ENCODE measurements around the gene PSMB3. TPM values are rescaled to one million over a fixed set of nuclear protein-coding genes. Genes with fewer than 3 reads are reported as not detected.

The PSMB3 gene
- polyA plus RNA-seq, 1 donor (not counting 4 experiments of a cell fraction or from before 2014, with no cell fraction given): 294 TPM

DNA sequence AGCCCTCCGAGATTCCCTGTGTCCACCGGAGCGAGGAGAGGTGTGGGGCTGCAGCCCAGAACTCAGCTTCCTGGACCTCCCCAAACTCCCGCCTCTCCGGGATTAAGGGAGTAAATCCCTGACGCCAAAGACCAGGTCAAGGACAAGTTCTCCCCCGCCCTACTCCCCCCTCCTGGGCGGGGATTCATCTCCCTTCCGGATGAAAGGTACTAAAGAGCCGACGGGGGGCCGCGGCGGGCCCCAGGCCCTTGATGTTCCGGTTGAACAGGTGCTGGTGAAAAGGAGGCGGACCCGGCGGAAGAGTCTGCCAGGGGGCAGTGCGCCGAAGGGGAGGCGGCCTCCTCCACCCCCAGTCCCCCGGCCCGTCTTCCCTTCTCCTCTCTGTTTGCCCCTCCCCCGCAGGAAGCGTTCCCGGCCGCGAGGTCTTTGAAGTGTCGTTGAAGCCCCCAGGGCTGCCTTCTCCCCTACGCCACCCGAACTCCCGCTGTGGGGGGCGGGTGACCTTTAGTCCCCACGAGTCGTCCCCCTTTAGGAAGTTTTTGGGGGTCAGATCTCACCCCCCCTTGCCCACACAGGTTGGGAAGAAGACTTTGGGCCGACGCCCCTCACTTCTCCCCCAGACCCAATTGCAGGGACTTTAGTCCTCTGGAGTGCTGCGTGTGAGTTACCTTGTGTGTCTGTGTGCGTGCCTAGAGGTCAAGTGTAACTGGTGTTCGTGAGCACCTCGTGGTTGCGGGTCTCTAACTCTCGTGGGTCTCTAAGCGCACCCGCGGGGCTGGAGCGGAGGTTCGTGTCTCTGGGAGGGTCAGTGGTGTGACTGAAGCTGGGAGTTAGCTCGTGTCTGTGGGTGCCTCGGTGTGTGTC is 48.6 kb upstream of the PSMB3 start:
- peak overlapping the region; percentile 85 for H3K9ac ChIP-seq (ENCODE audit: control insufficient read depth, extremely low read depth, insufficient read depth, low read length)
- dilution Hi-C loops (cut with MboI; ENCODE audit: extremely low pct_ligation_motif_present, low sequenced_read_pairs): no loop called here
- peak overlapping the region; percentile 96 for H3K4me2 ChIP-seq (ENCODE audit: control insufficient read depth, extremely low read depth, insufficient read depth, low read depth, low read length)
- H3K9me1 ChIP-seq (ENCODE audit: control insufficient read depth, extremely low read depth, insufficient read depth, low read length): no peaks in the 10 kb centered on the region
- DNase-seq (ENCODE audit: low read depth, low spot score): no peak
- no peak for FAIRE-seq
- no peaks in the 10 kb centered on the region for H3K9me3 ChIP-seq (ENCODE audit: control insufficient read depth, low read depth, low read length)
- no peaks in the 10 kb centered on the region for H3K36me3 ChIP-seq (ENCODE audit: control insufficient read depth in 2 of 2, extremely low read depth in 1 of 2, insufficient read depth in 2 of 2, low read length in 2 of 2)
- H3K27me3 ChIP-seq (ENCODE audit: control insufficient read depth, extremely low read depth, insufficient read depth, low read length): no peaks in the 10 kb centered on the region
- no peaks in the 10 kb centered on the region for H4K20me1 ChIP-seq (ENCODE audit: control insufficient read depth, extremely low read depth, insufficient read depth, low read length)
- H3K27ac ChIP-seq (ENCODE audit: control insufficient read depth, insufficient read depth, low read length): peak overlapping the region; percentile 72
- no peaks in the 10 kb centered on the region for H3K79me2 ChIP-seq (ENCODE audit: control insufficient read depth, insufficient read depth, low read length)
- H2AFZ ChIP-seq (ENCODE audit: control insufficient read depth, low read length): peak overlapping the region; percentile 73
- H3K4me3 ChIP-seq (ENCODE audit: control insufficient read depth in 2 of 3, extremely low read depth in 1 of 3, insufficient read depth in 2 of 3, low read depth in 1 of 3, low read length in 3 of 3): peak overlapping the region; percentile 50 to 84 (median 82)
- TF ChIP-seq EZH2 (IDR thresholded peaks at IDR 0.05; ENCODE audit: low read length): no peak
- TF ChIP-seq, protein P1, sequence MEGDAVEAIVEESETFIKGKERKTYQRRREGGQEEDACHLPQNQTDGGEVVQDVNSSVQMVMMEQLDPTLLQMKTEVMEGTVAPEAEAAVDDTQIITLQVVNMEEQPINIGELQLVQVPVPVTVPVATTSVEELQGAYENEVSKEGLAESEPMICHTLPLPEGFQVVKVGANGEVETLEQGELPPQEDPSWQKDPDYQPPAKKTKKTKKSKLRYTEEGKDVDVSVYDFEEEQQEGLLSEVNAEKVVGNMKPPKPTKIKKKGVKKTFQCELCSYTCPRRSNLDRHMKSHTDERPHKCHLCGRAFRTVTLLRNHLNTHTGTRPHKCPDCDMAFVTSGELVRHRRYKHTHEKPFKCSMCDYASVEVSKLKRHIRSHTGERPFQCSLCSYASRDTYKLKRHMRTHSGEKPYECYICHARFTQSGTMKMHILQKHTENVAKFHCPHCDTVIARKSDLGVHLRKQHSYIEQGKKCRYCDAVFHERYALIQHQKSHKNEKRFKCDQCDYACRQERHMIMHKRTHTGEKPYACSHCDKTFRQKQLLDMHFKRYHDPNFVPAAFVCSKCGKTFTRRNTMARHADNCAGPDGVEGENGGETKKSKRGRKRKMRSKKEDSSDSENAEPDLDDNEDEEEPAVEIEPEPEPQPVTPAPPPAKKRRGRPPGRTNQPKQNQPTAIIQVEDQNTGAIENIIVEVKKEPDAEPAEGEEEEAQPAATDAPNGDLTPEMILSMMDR (optimal IDR thresholded peaks at IDR 0.05 in 1 of 3, IDR thresholded peaks at IDR 0.05 in 1 of 3, conservative IDR thresholded peaks at IDR 0.05 in 1 of 3; ENCODE audit: extremely low read depth in 1 of 3, insufficient read depth in 2 of 3, low read length in 3 of 3): no peak
- H3K4me1 ChIP-seq (ENCODE audit: control insufficient read depth, extremely low read depth, insufficient read depth, low read length): peaks cover 38% of the 10 kb centered on the region

DNA sequence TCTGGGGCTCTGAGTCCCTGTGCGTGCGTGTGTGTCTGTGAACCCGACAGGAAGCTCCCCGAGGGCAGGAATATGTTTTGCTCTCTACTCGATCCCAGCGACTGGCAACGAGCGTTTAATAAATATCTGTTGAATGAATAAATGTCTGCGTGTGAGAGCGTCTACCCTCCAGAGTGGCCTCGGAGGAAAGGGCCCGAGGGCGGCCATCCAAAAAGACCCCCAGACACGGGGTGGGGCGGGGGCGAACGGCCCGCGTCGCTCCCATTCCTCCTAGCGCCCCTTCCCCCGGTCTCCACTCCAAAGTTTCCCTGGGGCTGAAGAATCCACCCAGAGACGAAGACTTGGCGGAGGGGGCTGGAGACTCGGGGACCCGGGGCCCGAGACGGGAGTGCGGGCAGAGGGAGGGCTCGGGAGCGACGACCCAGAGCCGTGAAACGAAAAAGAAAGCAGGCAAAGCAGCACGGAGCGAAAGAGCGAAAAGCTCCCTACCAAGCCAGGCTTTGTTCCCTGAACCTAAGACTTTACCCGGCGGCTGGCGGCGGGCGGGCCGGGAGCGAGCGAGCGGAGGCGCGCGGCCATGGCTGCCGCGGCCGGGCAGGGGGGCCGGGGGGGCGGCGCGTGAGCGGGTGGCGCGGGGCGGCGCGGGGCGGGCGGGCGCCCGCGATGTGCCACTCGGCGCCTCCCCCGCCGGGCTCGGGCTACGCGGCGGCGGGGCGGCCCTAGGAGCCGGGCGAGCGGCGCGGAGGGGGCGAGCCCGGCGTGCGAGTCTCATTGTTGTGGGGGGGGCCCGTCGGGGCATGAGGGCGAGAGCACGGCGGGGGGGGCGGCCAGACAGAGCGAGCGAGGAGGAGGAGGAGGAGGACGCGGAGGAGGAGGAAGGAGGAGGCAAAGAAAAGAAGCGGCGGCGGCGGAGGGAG is 47.7 kb upstream of the PSMB3 start, which contains the start of gene MLLT6:
Gene MLLT6, plus strand, starts transcription at position 668 of the 917 bp plus-strand sequence. CDS start 360 bp downstream, outside the sequence.
- DNase-seq (ENCODE audit: low read depth, low spot score) (no peak), FAIRE-seq (no peak)
- Histone ChIP-seq H3K4me2 (ENCODE audit: control insufficient read depth, extremely low read depth, insufficient read depth, low read depth, low read length) (peak within 1 kb of the TSS; percentile 96), H3K9ac (ENCODE audit: control insufficient read depth, extremely low read depth, insufficient read depth, low read length) (peak within 1 kb of the TSS; percentile 85), H3K36me3 (ENCODE audit: control insufficient read depth in 2 of 2, extremely low read depth in 1 of 2, insufficient read depth in 2 of 2, low read length in 2 of 2) (peaks cover 0 to 4% of the 10 kb centered on the region in 2 experiments), H3K9me1 (ENCODE audit: control insufficient read depth, extremely low read depth, insufficient read depth, low read length) (no peaks in the 10 kb centered on the region), H3K9me3 (ENCODE audit: control insufficient read depth, low read depth, low read length) (no peaks in the 10 kb centered on the region), H4K20me1 (ENCODE audit: control insufficient read depth, extremely low read depth, insufficient read depth, low read length) (no peaks in the 10 kb centered on the region), H3K4me1 (ENCODE audit: control insufficient read depth, extremely low read depth, insufficient read depth, low read length) (peaks cover 32% of the 10 kb centered on the region), H3K27me3 (ENCODE audit: control insufficient read depth, extremely low read depth, insufficient read depth, low read length) (no peaks in the 10 kb centered on the region), H3K27ac (ENCODE audit: control insufficient read depth, insufficient read depth, low read length) (peak within 1 kb of the TSS; percentile 72), H3K4me3 (ENCODE audit: control insufficient read depth in 2 of 3, extremely low read depth in 1 of 3, insufficient read depth in 2 of 3, low read depth in 1 of 3, low read length in 3 of 3) (peak within 1 kb of the TSS; percentile 63 to 88 (median 84)), H2AFZ (ENCODE audit: control insufficient read depth, low read length) (peak within 1 kb of the TSS; percentile 73), H3K79me2 (ENCODE audit: control insufficient read depth, insufficient read depth, low read length) (no peaks in the 10 kb centered on the region)
- dilution Hi-C loops (cut with MboI; ENCODE audit: extremely low pct_ligation_motif_present, low sequenced_read_pairs): no loop called here
- TF ChIP-seq, protein P1 (optimal IDR thresholded peaks at IDR 0.05 in 1 of 3, IDR thresholded peaks at IDR 0.05 in 1 of 3, conservative IDR thresholded peaks at IDR 0.05 in 1 of 3; ENCODE audit: extremely low read depth in 1 of 3, insufficient read depth in 2 of 3, low read length in 3 of 3): no peak
- TF ChIP-seq EZH2 (IDR thresholded peaks at IDR 0.05; ENCODE audit: low read length): no peak

All from keratinocyte (primary cell).